Hepatocyte (in vitro differentiated cells): ENCODE results near the gene MYOD1. TPM values are rescaled to one million over a fixed set of nuclear protein-coding genes. Genes with fewer than 3 reads are reported as not detected.

ENCODE experiments used
- DNase-seq: peaks from one replicate; pipeline ENCODE4 v3.0.0-alpha.2; 2016; ENCODE audit warnings: low spot score
- H2AFZ ChIP-seq: fragments of 200-600 bp; sonication (generic); 2 replicates; pipeline ENCODE4 v1.6.0; 2016; ENCODE audit warnings: antibody characterized with exemption, mild to moderate bottlenecking
- H3K27ac ChIP-seq: fragments of 200-600 bp; sonication (generic); 2 replicates; pipeline ENCODE4 v1.5.1; 2016; ENCODE audit warnings: mild to moderate bottlenecking
- H3K27me3 ChIP-seq: fragments of 200-600 bp; sonication (generic); 2 replicates; pipeline ENCODE4 v1.6.1; 2016
- H3K36me3 ChIP-seq: fragments of 200-600 bp; sonication (generic); replicated peaks from 2 replicates; pipeline ENCODE4 v1.5.1; 2016; ENCODE audit warnings: low read depth; ENCODE audit not compliant: insufficient read depth
- H3K4me1 ChIP-seq: fragments of 200-600 bp; sonication (generic); 2 replicates; pipeline ENCODE4 v1.5.1; 2016; ENCODE audit warnings: mild to moderate bottlenecking, moderate library complexity; ENCODE audit not compliant: insufficient read depth
- H3K4me2 ChIP-seq: fragments of 200-600 bp; sonication (generic); 2 replicates; pipeline ENCODE4 v1.6.0; 2016
- H3K4me3 ChIP-seq: fragments of 200-600 bp; sonication (generic); 2 replicates; pipeline ENCODE4 v1.5.1; 2016; ENCODE audit warnings: mild to moderate bottlenecking
- H3K79me2 ChIP-seq: fragments of 200-600 bp; sonication (generic); 2 replicates; pipeline ENCODE4 v1.6.0; 2017; ENCODE audit warnings: mild to moderate bottlenecking
- H3K9me2 ChIP-seq: fragments of 200-600 bp; sonication (generic); replicated peaks from 2 replicates; pipeline ENCODE4 v1.6.0; 2017; ENCODE audit warnings: mild to moderate bottlenecking; ENCODE audit not compliant: insufficient read depth
- H3K9me3 ChIP-seq: fragments of 200-600 bp; sonication (generic); 2 replicates; pipeline ENCODE4 v1.5.1; 2016; ENCODE audit warnings: low read depth, mild to moderate bottlenecking
- H4K20me1 ChIP-seq: fragments of 200-600 bp; sonication (generic); 2 replicates; pipeline ENCODE4 v1.6.0; 2016; ENCODE audit warnings: mild to moderate bottlenecking; ENCODE audit not compliant: insufficient read depth, poor library complexity, severe bottlenecking
- EZH2 ChIP-seq: fragments of 200-600 bp; sonication (generic); IDR thresholded peaks from 2 replicates; pipeline ENCODE4 v1.6.1; 2016; ENCODE audit warnings: antibody characterized with exemption, mild to moderate bottlenecking, borderline replicate concordance
- EZH2phosphoT487 ChIP-seq: fragments of 200-600 bp; sonication (generic); IDR thresholded peaks from one replicate; pipeline ENCODE4 v1.6.1; 2018; ENCODE audit warnings: antibody characterized with exemption, mild to moderate bottlenecking, low read depth, moderate library complexity; ENCODE audit not compliant: unreplicated experiment, severe bottlenecking
- WGBS: methylation state at CpG from one replicate; pipeline ENCODE4 v1.1.6; 2016; ENCODE audit warnings: low lambda C conversion rate; ENCODE audit errors: missing lambda C conversion rate; 5-methylcytosine and 5-hydroxymethylcytosine counted together
- polyA plus RNA-seq: library from polyadenylated mRNA; unstranded; fragments of >200 nt; fragmentation: Nextera tagmentation; extraction: Ambion mirVana; gene quantifications from 2 replicates; pipeline ENCODE4 v1.2.1, GENCODE V29; 2016
- total RNA-seq: library from RNA; depleted of rRNA; stranded (reverse); fragments of >200 nt; gene quantifications from 2 replicates; pipeline ENCODE4 v1.2.3, GENCODE V29; 2014
- TF ChIP-seq, protein P1 (sequence below): fragments of 200-600 bp; sonication (generic); IDR thresholded peaks from 2 replicates; pipeline ENCODE4 v1.5.1; 2016; ENCODE audit warnings: antibody characterized with exemption, mild to moderate bottlenecking; ENCODE audit not compliant: poor library complexity

Gene MYOD1
- total and polyA plus RNA-seq, 2 experiments from 2014 or later: not detected

DNA sequence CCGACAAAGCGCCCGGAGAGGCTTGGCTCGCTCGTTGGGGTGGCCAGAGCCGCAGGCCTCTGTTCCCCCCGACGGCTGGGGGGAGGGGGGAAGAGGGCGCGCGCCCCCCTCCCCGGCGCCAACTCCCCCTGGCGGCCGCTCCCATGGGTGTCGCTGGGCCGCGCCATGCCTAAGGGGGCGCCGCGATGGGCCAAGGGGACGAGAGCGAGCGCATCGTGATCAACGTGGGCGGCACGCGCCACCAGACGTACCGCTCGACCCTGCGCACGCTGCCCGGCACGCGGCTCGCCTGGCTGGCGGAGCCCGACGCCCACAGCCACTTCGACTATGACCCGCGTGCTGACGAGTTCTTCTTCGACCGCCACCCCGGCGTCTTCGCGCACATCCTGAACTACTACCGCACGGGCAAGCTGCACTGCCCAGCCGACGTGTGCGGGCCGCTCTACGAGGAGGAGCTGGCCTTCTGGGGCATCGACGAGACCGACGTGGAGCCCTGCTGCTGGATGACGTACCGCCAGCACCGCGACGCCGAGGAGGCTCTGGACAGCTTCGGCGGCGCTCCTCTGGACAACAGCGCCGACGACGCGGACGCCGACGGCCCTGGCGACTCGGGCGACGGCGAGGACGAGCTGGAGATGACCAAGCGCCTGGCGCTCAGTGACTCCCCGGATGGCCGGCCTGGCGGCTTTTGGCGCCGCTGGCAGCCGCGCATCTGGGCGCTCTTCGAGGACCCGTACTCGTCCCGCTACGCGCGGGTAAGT, 16.6 kb downstream of the MYOD1 start:
- Histone ChIP-seq H4K20me1 (no peaks in the 10 kb centered on the region), H3K9me3 (no peaks in the 10 kb centered on the region), H3K4me3 (no peak overlapping the region), H3K79me2 (no peaks in the 10 kb centered on the region), H3K4me2 (peak overlapping the region; percentile 93), H3K27me3 (peaks cover 71% of the 10 kb centered on the region), H3K27ac (no peak overlapping the region), H3K36me3 (no peaks in the 10 kb centered on the region), H3K9me2 (no peaks in the 10 kb centered on the region), H2AFZ (no peak overlapping the region), H3K4me1 (no peaks in the 10 kb centered on the region)
- 45% methylated on average over 81 of the region's 102 CpGs for WGBS
- no peak for TF ChIP-seq EZH2phosphoT487
- TF ChIP-seq, protein P1, sequence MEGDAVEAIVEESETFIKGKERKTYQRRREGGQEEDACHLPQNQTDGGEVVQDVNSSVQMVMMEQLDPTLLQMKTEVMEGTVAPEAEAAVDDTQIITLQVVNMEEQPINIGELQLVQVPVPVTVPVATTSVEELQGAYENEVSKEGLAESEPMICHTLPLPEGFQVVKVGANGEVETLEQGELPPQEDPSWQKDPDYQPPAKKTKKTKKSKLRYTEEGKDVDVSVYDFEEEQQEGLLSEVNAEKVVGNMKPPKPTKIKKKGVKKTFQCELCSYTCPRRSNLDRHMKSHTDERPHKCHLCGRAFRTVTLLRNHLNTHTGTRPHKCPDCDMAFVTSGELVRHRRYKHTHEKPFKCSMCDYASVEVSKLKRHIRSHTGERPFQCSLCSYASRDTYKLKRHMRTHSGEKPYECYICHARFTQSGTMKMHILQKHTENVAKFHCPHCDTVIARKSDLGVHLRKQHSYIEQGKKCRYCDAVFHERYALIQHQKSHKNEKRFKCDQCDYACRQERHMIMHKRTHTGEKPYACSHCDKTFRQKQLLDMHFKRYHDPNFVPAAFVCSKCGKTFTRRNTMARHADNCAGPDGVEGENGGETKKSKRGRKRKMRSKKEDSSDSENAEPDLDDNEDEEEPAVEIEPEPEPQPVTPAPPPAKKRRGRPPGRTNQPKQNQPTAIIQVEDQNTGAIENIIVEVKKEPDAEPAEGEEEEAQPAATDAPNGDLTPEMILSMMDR: peak; percentile 28
- DNase-seq: no peak

DNA sequence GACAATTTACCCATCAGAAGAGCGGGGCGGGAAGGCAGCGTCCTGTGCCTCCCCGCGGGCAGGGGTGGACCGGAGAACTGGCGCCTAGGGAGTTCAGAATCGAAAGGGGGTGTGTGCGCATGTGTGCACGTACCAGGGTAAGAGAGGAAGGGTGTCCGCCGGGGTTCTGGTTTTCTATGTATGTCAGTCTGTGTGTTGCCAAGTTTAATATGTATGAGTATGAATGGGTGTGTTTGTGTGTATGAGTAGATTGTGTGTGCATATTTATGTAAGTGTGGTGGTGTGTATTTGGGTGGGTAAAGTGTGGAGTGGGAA, 17.2 kb downstream of the MYOD1 start:
- H4K20me1 ChIP-seq: no peaks in the 10 kb centered on the region
- no peak overlapping the region for H3K27ac ChIP-seq
- no peaks in the 10 kb centered on the region for H3K9me3 ChIP-seq
- TF ChIP-seq EZH2 (no peak), EZH2phosphoT487 (no peak)
- TF ChIP-seq, protein P1: no peak
- H3K36me3 ChIP-seq: no peaks in the 10 kb centered on the region
- H3K9me2 ChIP-seq: no peaks in the 10 kb centered on the region
- H3K4me1 ChIP-seq: no peaks in the 10 kb centered on the region
- H3K4me2 ChIP-seq: no peak overlapping the region
- no peak for DNase-seq
- no peaks in the 10 kb centered on the region for H3K79me2 ChIP-seq
- H3K27me3 ChIP-seq: peaks cover 71% of the 10 kb centered on the region
- no peak overlapping the region for H2AFZ ChIP-seq
- no peak overlapping the region for H3K4me3 ChIP-seq
- WGBS: 78% methylated on average over 12 of the region's 12 CpGs

DNA sequence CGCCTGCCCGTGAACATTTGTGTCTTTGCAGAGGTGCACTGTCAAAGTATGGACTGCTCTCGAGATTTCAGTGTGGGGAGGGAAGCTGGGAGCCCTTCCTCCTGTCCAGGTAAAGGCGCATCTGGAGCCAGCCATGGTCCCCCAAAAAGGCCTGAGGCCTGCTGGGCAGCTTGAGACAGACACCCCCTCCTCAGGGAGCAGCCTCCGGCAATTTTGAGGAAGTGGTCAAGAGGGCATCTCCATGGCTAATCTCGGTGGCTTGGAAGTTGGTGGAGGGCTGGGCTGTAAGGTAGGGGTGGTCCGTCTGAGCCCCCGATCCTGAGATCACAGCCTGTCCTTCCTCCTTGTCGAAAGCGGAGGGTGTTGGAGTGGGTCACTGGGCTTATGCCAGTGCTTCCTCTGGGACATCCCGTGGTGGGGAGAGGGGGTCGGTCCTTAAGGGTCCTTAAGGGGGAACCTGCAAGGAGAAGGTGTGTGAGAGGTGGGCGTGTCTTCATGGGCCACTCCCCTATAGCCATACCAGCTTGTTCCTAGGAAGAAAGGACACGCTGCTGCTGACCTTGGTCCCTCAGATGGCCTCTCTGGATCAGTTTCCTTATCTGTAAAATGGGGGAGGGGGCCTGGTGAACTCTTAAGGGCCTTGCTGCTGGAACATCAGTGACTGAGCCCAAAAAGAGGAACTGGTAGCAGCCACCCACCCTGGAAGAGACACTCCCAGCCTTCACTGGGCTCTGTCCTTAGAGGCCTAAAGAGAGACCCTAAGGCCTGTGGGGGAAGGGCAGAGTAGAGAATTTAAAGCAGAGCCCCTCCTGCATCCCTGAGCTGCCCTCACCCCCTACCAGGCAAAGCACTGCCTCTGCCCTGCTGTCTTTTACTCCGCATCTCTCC, 17.8 kb downstream of the MYOD1 start:
- H2AFZ ChIP-seq: no peak overlapping the region
- peaks cover 70% of the 10 kb centered on the region for H3K27me3 ChIP-seq

More for the DNA sequence above, 17.8 kb downstream of the MYOD1 start:
- 82% methylated on average over 15 of the region's 15 CpGs for WGBS
- no peaks in the 10 kb centered on the region for H3K9me3 ChIP-seq
- no peaks in the 10 kb centered on the region for H4K20me1 ChIP-seq
- H3K27ac ChIP-seq: no peak overlapping the region
- H3K4me3 ChIP-seq: no peak overlapping the region
- H3K79me2 ChIP-seq: no peaks in the 10 kb centered on the region
- no peak for DNase-seq
- no peaks in the 10 kb centered on the region for H3K4me1 ChIP-seq
- no peak overlapping the region for H3K4me2 ChIP-seq
- TF ChIP-seq EZH2 (no peak), EZH2phosphoT487 (no peak)
- TF ChIP-seq, protein P1: no peak
- no peaks in the 10 kb centered on the region for H3K36me3 ChIP-seq
- no peaks in the 10 kb centered on the region for H3K9me2 ChIP-seq
